IPS-NIHi7 (cell line): Measurements from ENCODE around the gene FOXP1.
"Not testable (repeated sequence)": the region's sequence is repeated elsewhere in the genome, so short reads cannot be mapped to it uniquely, and the experiment has no call there.

ENCODE experiments used
- DNase-seq: peaks from one replicate; pipeline ENCODE4 v3.0.0; 2012; ENCODE audit warnings: mixed read lengths; ENCODE audit errors: extremely low spot score

FOXP1 gene

GRCh38 chr3:71451812-71452211 is 131.7 kb downstream of the FOXP1 start:
- no peak for DNase-seq

- DNase-seq: no peak
Measured at GRCh38 chr3:71451060-71451459, 132.5 kb downstream of the FOXP1 start.

GRCh38 chr3:71450162-71450561 is 133.4 kb downstream of the FOXP1 start:
- no peak for DNase-seq

- no peak for DNase-seq
Measured at GRCh38 chr3:71447803-71448202, 135.7 kb downstream of the FOXP1 start.

- DNase-seq: no peak
Measured at GRCh38 chr3:71447197-71447596, 136.3 kb downstream of the FOXP1 start.

- no peak for DNase-seq
Measured at GRCh38 chr3:71446734-71447133, 136.8 kb downstream of the FOXP1 start.

- no peak for DNase-seq
Measured at GRCh38 chr3:71446260-71446659, 137.3 kb downstream of the FOXP1 start.

- DNase-seq: no peak
Measured at GRCh38 chr3:71444861-71445259, 138.7 kb downstream of the FOXP1 start.

GRCh38 chr3:71444028-71444860 is 139.3 kb downstream of the FOXP1 start:
- no peak for DNase-seq

- DNase-seq: no peak
Measured at GRCh38 chr3:71443332-71443731, 140.2 kb downstream of the FOXP1 start.

GRCh38 chr3:71442652-71443042 is 140.9 kb downstream of the FOXP1 start:
- DNase-seq: no peak

- no peak for DNase-seq
Measured at GRCh38 chr3:71441925-71442651, 141.4 kb downstream of the FOXP1 start.

- DNase-seq: no peak
Measured at GRCh38 chr3:71441217-71441924, 142.2 kb downstream of the FOXP1 start.

GRCh38 chr3:71438904-71439303 is 144.6 kb downstream of the FOXP1 start:
- no peak for DNase-seq

- DNase-seq: no peak
Measured at GRCh38 chr3:71438071-71438685, 145.3 kb downstream of the FOXP1 start.

GRCh38 chr3:71436337-71436736 is 147.2 kb downstream of the FOXP1 start:
- DNase-seq: no peak

- not testable (repeated sequence) for DNase-seq
Measured at GRCh38 chr3:71435836-71436235, 147.7 kb downstream of the FOXP1 start.

GRCh38 chr3:71433631-71434030 is 149.9 kb downstream of the FOXP1 start:
- DNase-seq: no peak

GRCh38 chr3:71432044-71432975 is 151.2 kb downstream of the FOXP1 start:
- no peak for DNase-seq

- DNase-seq: no peak
Measured at GRCh38 chr3:71430941-71431552, 152.5 kb downstream of the FOXP1 start.

- no peak for DNase-seq
Measured at GRCh38 chr3:71429597-71429988, 153.9 kb downstream of the FOXP1 start.
